Measurements from ENCODE around the gene PIEZO1.
"Not testable (repeated sequence)": the region's sequence is repeated elsewhere in the genome, so short reads cannot be mapped to it uniquely, and the experiment has no call there.

The PIEZO1 gene

GRCh38 chr16:88686439-88687253, 98.4 kb downstream of the PIEZO1 start, which contains the start of gene SNAI3:
Gene SNAI3, minus strand, starts transcription at chr16:88686507. Its CDS starts 101 bp downstream, at chr16:88686406.
- peak; percentile 94 to 99 for DNase-seq

GRCh38 chr16:88686062-88686438, 99.0 kb downstream of the PIEZO1 start:
- DNase-seq: peak in 1 of 2 donors; percentile 44

GRCh38 chr16:88685156-88686061, 99.6 kb downstream of the PIEZO1 start:
- peak; percentile 68 to 83 for DNase-seq

- DNase-seq: peak in 1 of 2 donors; percentile 41
Observed at GRCh38 chr16:88684569-88685155, 100.4 kb downstream of the PIEZO1 start.

GRCh38 chr16:88681709-88682451, 103.1 kb downstream of the PIEZO1 start:
- peak; percentile 89 to 97 for DNase-seq

- DNase-seq: no peak
Observed at GRCh38 chr16:88681084-88681680, 103.8 kb downstream of the PIEZO1 start.

- DNase-seq: no peak
Observed at GRCh38 chr16:88680554-88681083, 104.4 kb downstream of the PIEZO1 start.

- DNase-seq: no peak
Observed at GRCh38 chr16:88678224-88678979, 106.6 kb downstream of the PIEZO1 start.

- DNase-seq: no peak
Observed at GRCh38 chr16:88677721-88678120, 107.3 kb downstream of the PIEZO1 start.

- DNase-seq: no peak
Observed at GRCh38 chr16:88676502-88677242, 108.3 kb downstream of the PIEZO1 start.

GRCh38 chr16:88673716-88674379, 111.2 kb downstream of the PIEZO1 start:
- no peak for DNase-seq

- no peak for DNase-seq
Observed at GRCh38 chr16:88672776-88673175, 112.2 kb downstream of the PIEZO1 start.

- DNase-seq: no peak
Observed at GRCh38 chr16:88671806-88672205, 113.2 kb downstream of the PIEZO1 start.

GRCh38 chr16:88669980-88670379, 115.0 kb downstream of the PIEZO1 start:
- no peak for DNase-seq

- not testable (repeated sequence) for DNase-seq
Observed at GRCh38 chr16:88669493-88669892, 115.5 kb downstream of the PIEZO1 start.

- no peak for DNase-seq
Observed at GRCh38 chr16:88667461-88667860, 117.6 kb downstream of the PIEZO1 start.

- no peak for DNase-seq
Observed at GRCh38 chr16:88665570-88665969, 119.5 kb downstream of the PIEZO1 start.
